ENCODE results near the gene CMIP.

CMIP gene

GRCh38 chr16:81604960-81605383 lies 160.4 kb downstream of the CMIP start:
- DNase-seq (ENCODE audit: low read depth in 2 of 2) = no peak

- no peak for DNase-seq (ENCODE audit: low read depth in 2 of 2)
Measured at GRCh38 chr16:81606039-81606438, 161.4 kb downstream of the CMIP start.

GRCh38 chr16:81607006-81607405 lies 162.4 kb downstream of the CMIP start:
- no peak for DNase-seq (ENCODE audit: low read depth in 2 of 2)

- no peak for DNase-seq (ENCODE audit: low read depth in 2 of 2)
Measured at GRCh38 chr16:81607805-81608522, 163.4 kb downstream of the CMIP start.

GRCh38 chr16:81608523-81609209 lies 164.1 kb downstream of the CMIP start:
- no peak for DNase-seq (ENCODE audit: low read depth in 2 of 2)

GRCh38 chr16:81609323-81609892 lies 164.8 kb downstream of the CMIP start:
- no peak for DNase-seq (ENCODE audit: low read depth in 2 of 2)

GRCh38 chr16:81610144-81610842 lies 165.7 kb downstream of the CMIP start:
- DNase-seq (ENCODE audit: low read depth in 2 of 2) = no peak

GRCh38 chr16:81610936-81611335 lies 166.3 kb downstream of the CMIP start:
- DNase-seq (ENCODE audit: low read depth in 2 of 2) = no peak

- no peak for DNase-seq (ENCODE audit: low read depth in 2 of 2)
Measured at GRCh38 chr16:81611721-81612120, 167.1 kb downstream of the CMIP start.

GRCh38 chr16:81612351-81613163 lies 167.9 kb downstream of the CMIP start:
- no peak for DNase-seq (ENCODE audit: low read depth in 2 of 2)

- no peak for DNase-seq (ENCODE audit: low read depth in 2 of 2)
Measured at GRCh38 chr16:81614171-81614570, 169.6 kb downstream of the CMIP start.

GRCh38 chr16:81614654-81615359 lies 170.2 kb downstream of the CMIP start:
- no peak for DNase-seq (ENCODE audit: low read depth in 2 of 2)

- DNase-seq (ENCODE audit: low read depth in 2 of 2) = no peak
Measured at GRCh38 chr16:81615411-81615810, 170.8 kb downstream of the CMIP start.

GRCh38 chr16:81615833-81616232 lies 171.2 kb downstream of the CMIP start:
- no peak for DNase-seq (ENCODE audit: low read depth in 2 of 2)

GRCh38 chr16:81616321-81617020 lies 171.9 kb downstream of the CMIP start:
- peak; percentile 41 to 50 for DNase-seq (ENCODE audit: low read depth in 2 of 2)

- DNase-seq (ENCODE audit: low read depth in 2 of 2) = no peak
Measured at GRCh38 chr16:81617021-81617346, 172.4 kb downstream of the CMIP start.

- no peak for DNase-seq (ENCODE audit: low read depth in 2 of 2)
Measured at GRCh38 chr16:81618187-81618586, 173.6 kb downstream of the CMIP start.

- no peak for DNase-seq (ENCODE audit: low read depth in 2 of 2)
Measured at GRCh38 chr16:81618661-81619060, 174.1 kb downstream of the CMIP start.

- no peak for DNase-seq (ENCODE audit: low read depth in 2 of 2)
Measured at GRCh38 chr16:81620029-81620428, 175.4 kb downstream of the CMIP start.

- no peak for DNase-seq (ENCODE audit: low read depth in 2 of 2)
Measured at GRCh38 chr16:81620796-81621195, 176.2 kb downstream of the CMIP start.
